ENCODE measurements around the gene TRIM8.

GRCh38 chr10:102645741-102646609 is 1.7 kb downstream of the TRIM8 start:
- TF ChIP-seq EZH2 (IDR thresholded peaks at IDR 0.05): no peak
- TF ChIP-seq, protein P1, sequence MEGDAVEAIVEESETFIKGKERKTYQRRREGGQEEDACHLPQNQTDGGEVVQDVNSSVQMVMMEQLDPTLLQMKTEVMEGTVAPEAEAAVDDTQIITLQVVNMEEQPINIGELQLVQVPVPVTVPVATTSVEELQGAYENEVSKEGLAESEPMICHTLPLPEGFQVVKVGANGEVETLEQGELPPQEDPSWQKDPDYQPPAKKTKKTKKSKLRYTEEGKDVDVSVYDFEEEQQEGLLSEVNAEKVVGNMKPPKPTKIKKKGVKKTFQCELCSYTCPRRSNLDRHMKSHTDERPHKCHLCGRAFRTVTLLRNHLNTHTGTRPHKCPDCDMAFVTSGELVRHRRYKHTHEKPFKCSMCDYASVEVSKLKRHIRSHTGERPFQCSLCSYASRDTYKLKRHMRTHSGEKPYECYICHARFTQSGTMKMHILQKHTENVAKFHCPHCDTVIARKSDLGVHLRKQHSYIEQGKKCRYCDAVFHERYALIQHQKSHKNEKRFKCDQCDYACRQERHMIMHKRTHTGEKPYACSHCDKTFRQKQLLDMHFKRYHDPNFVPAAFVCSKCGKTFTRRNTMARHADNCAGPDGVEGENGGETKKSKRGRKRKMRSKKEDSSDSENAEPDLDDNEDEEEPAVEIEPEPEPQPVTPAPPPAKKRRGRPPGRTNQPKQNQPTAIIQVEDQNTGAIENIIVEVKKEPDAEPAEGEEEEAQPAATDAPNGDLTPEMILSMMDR (IDR thresholded peaks at IDR 0.05): no peak
- no peak for TF ChIP-seq EZH2phosphoT487 (IDR thresholded peaks at IDR 0.05)

Measured in neural progenitor cell (in vitro differentiated cells).